ENCODE results near the gene VPS4A.

Gene VPS4A

GRCh38 chr16:69330286-69331109 lies 19.3 kb downstream of the VPS4A start, which contains the start of gene PDF:
Gene PDF, minus strand, starts transcription at chr16:69330588. Its CDS starts 18 bp downstream, at chr16:69330570.
- CTCF ChIA-PET, result no interaction called here
- POLR2A ChIA-PET, result interaction anchor here (1.3 to 1.7 kb wide), 3 partner anchors 10 to 18 kb away, joined by 3 to 5 read pairs (median 5); no protein-coding TSS in a partner anchor
- no peak for TF ChIP-seq FOXM1 (IDR thresholded peaks at IDR 0.05; ENCODE audit: borderline replicate concordance)
- TF ChIP-seq ELF4 (IDR thresholded peaks at IDR 0.05), result peak; percentile 48; the same call in 1 of the 2 replicates
- TF ChIP-seq PKNOX1 (IDR thresholded peaks at IDR 0.05), result peak; percentile 76
- TF ChIP-seq L3MBTL2 (conservative IDR thresholded peaks at IDR 0.05), result peak; percentile 39; the same call in 1 of the 2 replicates
- TF ChIP-seq HDGF (IDR thresholded peaks at IDR 0.05; ENCODE audit: borderline replicate concordance), result peak; percentile 74; the same call in 1 of the 2 replicates
- TF ChIP-seq LEF1 (IDR thresholded peaks at IDR 0.05; ENCODE audit: borderline replicate concordance), result peak; percentile 83; the same call in 1 of the 2 replicates
- no peak for TF ChIP-seq SUZ12 (IDR thresholded peaks at IDR 0.05)
- peak; percentile 89 for DNase-seq (ENCODE audit: extremely low spot score)

- ChIA-PET CTCF (no interaction called here), POLR2A (no interaction called here)
- no peak for TF ChIP-seq BHLHE40 (IDR thresholded peaks at IDR 0.05; ENCODE audit: borderline replicate concordance)
- DNase-seq (ENCODE audit: extremely low spot score), result no peak
These were observed 23.5 kb downstream of the VPS4A start for GRCh38 chr16:69334696-69335095.

GRCh38 chr16:69338557-69339288 lies 27.6 kb downstream of the VPS4A start:
- CTCF ChIA-PET, result no interaction called here

GRCh38 chr16:69339289-69340094 lies 28.3 kb downstream of the VPS4A start, which contains the start of the genes COG8 and NIP7:
Gene COG8, minus strand, starts transcription at chr16:69339564. Its CDS starts 12 bp downstream, at chr16:69339552.
Gene NIP7, plus strand, starts transcription at chr16:69339772. Its CDS starts 58 bp downstream, at chr16:69339830.
- ChIA-PET CTCF (no interaction called here), POLR2A (interaction anchor here (0.9 to 1.4 kb wide), 5 partner anchors 9 to 15 kb away, joined by 4 to 6 read pairs (median 5); partner anchors contain the start of gene PDF)
- TF ChIP-seq ARNT (IDR thresholded peaks at IDR 0.05) (0 out of 2 replicates have a peak, but pooled peaks have one; percentile 7), LEF1 (IDR thresholded peaks at IDR 0.05; ENCODE audit: borderline replicate concordance) (no peak), ELF4 (IDR thresholded peaks at IDR 0.05) (peak; percentile 59; the same call in 1 of the 2 replicates), L3MBTL2 (conservative IDR thresholded peaks at IDR 0.05) (peak; percentile 75), CTBP1 (IDR thresholded peaks at IDR 0.05; ENCODE audit: borderline replicate concordance) (no peak)
- peak; percentile 93 for DNase-seq (ENCODE audit: extremely low spot score)

More at GRCh38 chr16:69338557-69339288, 27.6 kb downstream of the VPS4A start:
- TF ChIP-seq CTBP1 (IDR thresholded peaks at IDR 0.05; ENCODE audit: borderline replicate concordance) (no peak), L3MBTL2 (conservative IDR thresholded peaks at IDR 0.05) (peak; percentile 21)
- DNase-seq (ENCODE audit: extremely low spot score), result no peak
- POLR2A ChIA-PET, result interaction anchor here (0.9 to 1.3 kb wide), 2 partner anchors 9 to 50 kb away, joined by 3 to 4 read pairs; no protein-coding TSS in a partner anchor

- TF ChIP-seq LEF1 (IDR thresholded peaks at IDR 0.05; ENCODE audit: borderline replicate concordance) (no peak), SP1 (IDR thresholded peaks at IDR 0.05) (no peak), CTBP1 (IDR thresholded peaks at IDR 0.05; ENCODE audit: borderline replicate concordance) (no peak), BHLHE40 (IDR thresholded peaks at IDR 0.05; ENCODE audit: borderline replicate concordance) (no peak)
- no peak for DNase-seq (ENCODE audit: extremely low spot score)
- CTCF ChIA-PET, result no interaction called here
- POLR2A ChIA-PET, result interaction anchor here (0.7 to 1.4 kb wide), 5 partner anchors 10 to 14 kb away, joined by 3 to 6 read pairs (median 5); partner anchors contain the start of gene PDF
These were observed 29.0 kb downstream of the VPS4A start for GRCh38 chr16:69340095-69340644.

GRCh38 chr16:69344171-69344570 lies 33.0 kb downstream of the VPS4A start:
- TF ChIP-seq FOXA1 (IDR thresholded peaks at IDR 0.05) (no peak), SUZ12 (IDR thresholded peaks at IDR 0.05) (no peak), L3MBTL2 (conservative IDR thresholded peaks at IDR 0.05) (no peak), FOXK2 (IDR thresholded peaks at IDR 0.05) (no peak), BHLHE40 (IDR thresholded peaks at IDR 0.05; ENCODE audit: borderline replicate concordance) (no peak), ELF4 (IDR thresholded peaks at IDR 0.05) (no peak), ARNT (IDR thresholded peaks at IDR 0.05) (no peak), SP1 (IDR thresholded peaks at IDR 0.05) (no peak), FOXM1 (IDR thresholded peaks at IDR 0.05; ENCODE audit: borderline replicate concordance) (no peak), PKNOX1 (IDR thresholded peaks at IDR 0.05) (no peak), LEF1 (IDR thresholded peaks at IDR 0.05; ENCODE audit: borderline replicate concordance) (no peak)
- ChIA-PET CTCF (no interaction called here), POLR2A (no interaction called here)
- DNase-seq (ENCODE audit: extremely low spot score), result no peak

All from HEK293T (cell line).